Peyer's patch (tissue), 4 donors: ENCODE measurements around the gene ZNF483. TPM values are rescaled to one million over a fixed set of nuclear protein-coding genes. Genes with fewer than 3 reads are reported as not detected.

Experiments used
- DNase-seq, 3 donors: peaks; one replicate each; pipeline ENCODE4 v3.0.0-alpha.2; 2017 to 2019
- H3K27ac ChIP-seq, 4 donors: fragments of 200-600 bp; sonication (generic); one replicate each; pipeline ENCODE4 v1.5.1; 2016 to 2019
- H3K27me3 ChIP-seq, 2 donors: fragments of 200-600 bp; sonication (generic); one replicate each; pipeline ENCODE4 v1.5.1; 2019
- H3K36me3 ChIP-seq, 3 donors: fragments of 200-600 bp; sonication (generic); one replicate each; pipeline ENCODE4 v1.5.1; 2016 to 2019
- H3K4me1 ChIP-seq, 4 donors: fragments of 200-600 bp; sonication (generic); one replicate each; pipeline ENCODE4 v1.5.1; 2016 to 2019
- H3K4me3 ChIP-seq, 4 donors: fragments of 200-600 bp; sonication (generic); 1 replicate in 3 of 4; 2 replicates in 1 of 4; pipeline ENCODE4 v1.5.1; 2016 to 2019; ENCODE audit warnings: mild to moderate bottlenecking in 1 of 4
- H3K9me3 ChIP-seq, 4 donors: fragments of 200-600 bp; sonication (generic); one replicate each; pipeline ENCODE4 v1.5.1; 2016 to 2019; ENCODE audit warnings: mild to moderate bottlenecking in 1 of 4
- POLR2A ChIP-seq, 2 donors: fragments of 450-650 bp; IDR thresholded peaks; one replicate each; pipeline ENCODE4 v1.5.1; 2017; ENCODE audit warnings: antibody characterized with exemption in 2 of 2, mild to moderate bottlenecking in 2 of 2, moderate library complexity in 2 of 2
- total RNA-seq, 4 donors: library from RNA; depleted of rRNA; stranded (reverse); fragments of >200 nt; gene quantifications; one replicate each; pipeline ENCODE4 v1.1.0, GENCODE V29; 2016
- TF ChIP-seq, protein P1 (sequence below), 6 experiments: fragments of 450-650 bp in 4 of 6; fragments of 200-600 bp in 2 of 6; sonication (generic) in 1 of 6; IDR thresholded peaks; one replicate each; pipeline ENCODE4 v1.5.1; 2017 to 2019; ENCODE audit warnings: antibody characterized with exemption in 6 of 6, mild to moderate bottlenecking in 3 of 6, moderate library complexity in 1 of 6

The ZNF483 gene
- total RNA-seq, 4 donors from 2014 or later = 1.6 to 5.8 (median 2.7) TPM

DNA sequence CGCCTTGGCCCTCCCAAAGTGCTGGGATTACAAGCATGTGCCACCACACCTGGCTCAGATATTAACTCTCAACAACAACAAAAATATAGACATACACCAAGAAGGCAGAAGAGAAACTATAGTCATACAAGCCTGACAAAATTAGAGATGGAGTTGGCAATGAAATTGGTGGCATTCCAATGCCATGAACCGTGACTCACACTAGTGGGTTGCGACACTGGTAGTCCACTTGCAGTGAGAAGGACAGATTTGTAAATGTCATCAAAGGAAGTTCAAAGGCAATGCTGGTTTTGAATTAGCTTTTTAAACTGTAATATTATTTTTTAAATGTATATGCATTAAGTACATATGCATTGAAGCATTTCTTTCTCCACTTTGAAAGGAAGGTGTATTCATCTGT is 97.6 kb downstream of the ZNF483 start:
- TF ChIP-seq, protein P1, sequence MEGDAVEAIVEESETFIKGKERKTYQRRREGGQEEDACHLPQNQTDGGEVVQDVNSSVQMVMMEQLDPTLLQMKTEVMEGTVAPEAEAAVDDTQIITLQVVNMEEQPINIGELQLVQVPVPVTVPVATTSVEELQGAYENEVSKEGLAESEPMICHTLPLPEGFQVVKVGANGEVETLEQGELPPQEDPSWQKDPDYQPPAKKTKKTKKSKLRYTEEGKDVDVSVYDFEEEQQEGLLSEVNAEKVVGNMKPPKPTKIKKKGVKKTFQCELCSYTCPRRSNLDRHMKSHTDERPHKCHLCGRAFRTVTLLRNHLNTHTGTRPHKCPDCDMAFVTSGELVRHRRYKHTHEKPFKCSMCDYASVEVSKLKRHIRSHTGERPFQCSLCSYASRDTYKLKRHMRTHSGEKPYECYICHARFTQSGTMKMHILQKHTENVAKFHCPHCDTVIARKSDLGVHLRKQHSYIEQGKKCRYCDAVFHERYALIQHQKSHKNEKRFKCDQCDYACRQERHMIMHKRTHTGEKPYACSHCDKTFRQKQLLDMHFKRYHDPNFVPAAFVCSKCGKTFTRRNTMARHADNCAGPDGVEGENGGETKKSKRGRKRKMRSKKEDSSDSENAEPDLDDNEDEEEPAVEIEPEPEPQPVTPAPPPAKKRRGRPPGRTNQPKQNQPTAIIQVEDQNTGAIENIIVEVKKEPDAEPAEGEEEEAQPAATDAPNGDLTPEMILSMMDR (IDR thresholded peaks at IDR 0.05) = no peak
- TF ChIP-seq POLR2A (IDR thresholded peaks at IDR 0.05) = no peak
- Histone ChIP-seq H3K27me3 (no peaks in the 10 kb centered on the region), H3K4me1 (peaks cover 0 to 10% (median 0%) of the 10 kb centered on the region in 4 donors), H3K9me3 (no peaks in the 10 kb centered on the region), H3K27ac (peak overlapping the region in 1 of 4 donors; percentile 2), H3K4me3 (no peak overlapping the region), H3K36me3 (no peaks in the 10 kb centered on the region)
- peak in 1 of 3 donors; percentile 75 for DNase-seq

Other genes with a start within 250 kb of the ZNF483 start
- gene OR2K2, start 195.0 kb upstream of the ZNF483 start, total RNA-seq = not detected
- 100 to 1,000 TPM; 108 to 179 (median 133) TPM for gene ECPAS, start 40.8 kb upstream of the ZNF483 start, total RNA-seq
- 100 to 1,000 TPM; 142 to 948 (median 674) TPM for gene PTGR1, start 74.5 kb downstream of the ZNF483 start, total RNA-seq
- gene DNAJC25, start 106.2 kb downstream of the ZNF483 start, total RNA-seq = 10 to 100 TPM in 3 of 4 donors, 1 to 10 TPM in 1; 3.3 to 14.7 (median 12.7) TPM
- gene GNG10, start 136.4 kb downstream of the ZNF483 start, total RNA-seq = 10 to 100 TPM; 15.8 to 64.4 (median 31.5) TPM